GM23338 (cell line): ENCODE measurements around the gene POU5F1. TPM values are rescaled to one million over a fixed set of nuclear protein-coding genes. Genes with fewer than 3 reads are reported as not detected.

Experiments
- ATAC-seq: fragments of 200-7000 bp; cut with Tn5 transposase; 3 replicates; pipeline ENCODE4 v1.9.1; 2020
- DNase-seq: peaks from one replicate; pipeline ENCODE4 v3.0.0-alpha.2; 2015; ENCODE audit warnings: low spot score
- H2AFZ ChIP-seq: fragments of 200-600 bp; sonication (generic); 2 replicates; pipeline ENCODE4 v1.8.0; 2016; ENCODE audit warnings: antibody characterized with exemption, mild to moderate bottlenecking, moderate library complexity
- H3F3A ChIP-seq: fragments of 200-600 bp; sonication (generic); replicated peaks from 2 replicates; pipeline ENCODE4 v1.8.0; 2017; ENCODE audit warnings: antibody characterized with exemption, mixed run types, low read depth
- H3K27ac ChIP-seq: fragments of 200-600 bp; sonication (generic); 2 replicates; pipeline ENCODE4 v1.6.1; 2016; ENCODE audit warnings: low read depth
- H3K27me3 ChIP-seq: fragments of 200-600 bp; sonication (generic); 2 replicates; pipeline ENCODE4 v1.8.0; 2016; ENCODE audit warnings: mild to moderate bottlenecking, mixed run types, moderate library complexity; ENCODE audit not compliant: insufficient read depth
- H3K36me3 ChIP-seq: fragments of 200-600 bp; sonication (generic); 2 replicates; pipeline ENCODE4 v1.8.0; 2016; ENCODE audit warnings: mild to moderate bottlenecking; ENCODE audit not compliant: insufficient read depth
- H3K4me1 ChIP-seq: fragments of 200-600 bp; sonication (generic); 2 replicates; pipeline ENCODE4 v1.8.0; 2016; ENCODE audit warnings: mild to moderate bottlenecking, moderate library complexity; ENCODE audit not compliant: insufficient read depth
- H3K4me2 ChIP-seq: fragments of 200-600 bp; sonication (generic); 2 replicates; pipeline ENCODE4 v1.7.1; 2017; ENCODE audit warnings: mixed run types
- H3K4me3 ChIP-seq: fragments of 200-600 bp; sonication (generic); 2 replicates; pipeline ENCODE4 v1.6.1; 2016; ENCODE audit warnings: mixed run types
- H3K79me2 ChIP-seq: fragments of 200-600 bp; sonication (generic); replicated peaks from 2 replicates; pipeline ENCODE4 v1.8.0; 2017; ENCODE audit warnings: mild to moderate bottlenecking; ENCODE audit not compliant: insufficient read depth
- H3K9me2 ChIP-seq: fragments of 200-600 bp; sonication (generic); 2 replicates; pipeline ENCODE4 v1.8.0; 2017; ENCODE audit not compliant: insufficient read depth
- H4K20me1 ChIP-seq: fragments of 200-600 bp; sonication (generic); replicated peaks from 2 replicates; pipeline ENCODE4 v1.8.0; 2017; ENCODE audit warnings: mild to moderate bottlenecking; ENCODE audit not compliant: insufficient read depth
- H3K27ac Mint-ChIP-seq: 2 replicates; pipeline ENCODE4 v1.8.0; 2020; ENCODE audit warnings: inconsistent platforms, mild to moderate bottlenecking, moderate library complexity, mixed read lengths
- H3K27me3 Mint-ChIP-seq: 3 replicates; pipeline ENCODE4 v1.8.0; 2022; ENCODE audit warnings: low read depth, mild to moderate bottlenecking, moderate library complexity, mixed read lengths, inconsistent platforms; ENCODE audit not compliant: insufficient read depth, poor library complexity
- H3K36me3 Mint-ChIP-seq: 3 replicates; pipeline ENCODE4 v1.8.0; 2021; ENCODE audit warnings: low read depth, mild to moderate bottlenecking, inconsistent platforms, moderate library complexity, mixed read lengths
- H3K4me1 Mint-ChIP-seq: 3 replicates; pipeline ENCODE4 v1.8.0; 2020; ENCODE audit warnings: mild to moderate bottlenecking, inconsistent platforms, mixed read lengths
- H3K4me3 Mint-ChIP-seq: 3 replicates; pipeline ENCODE4 v1.8.0; 2021; ENCODE audit warnings: moderate library complexity, mild to moderate bottlenecking, inconsistent platforms, mixed read lengths
- H3K9me3 Mint-ChIP-seq: 3 replicates; pipeline ENCODE4 v1.8.0; 2020; ENCODE audit warnings: moderate library complexity, mild to moderate bottlenecking, inconsistent platforms, mixed read lengths
- CREB1 ChIP-seq: fragments of 250-450 bp; sonication (Bioruptor Pico); IDR thresholded peaks from 2 replicates; pipeline ENCODE4 v1.5.0; 2020; ENCODE audit warnings: low read depth, mild to moderate bottlenecking, moderate library complexity
- CTCF ChIP-seq, 2 experiments: fragments of 200-600 bp in 1 of 2; sonication (generic) in 1 of 2; conservative IDR thresholded peaks; 2 replicates each; pipeline versions ENCODE4 v1.5.1 to v1.6.1; 2016 to 2017; ENCODE audit warnings: antibody characterized with exemption in 2 of 2, low read depth in 2 of 2, mild to moderate bottlenecking in 2 of 2, moderate library complexity in 1 of 2
- ETS1 ChIP-seq: IDR thresholded peaks from 2 replicates; pipeline ENCODE4 v1.6.1; 2016; ENCODE audit warnings: antibody characterized with exemption
- EZH2phosphoT487 ChIP-seq: fragments of 200-600 bp; sonication (generic); IDR thresholded peaks from one replicate; pipeline ENCODE4 v1.8.1; 2018; ENCODE audit warnings: antibody characterized with exemption; ENCODE audit not compliant: unreplicated experiment
- NANOG ChIP-seq: IDR thresholded peaks from 2 replicates; pipeline ENCODE4 v1.6.1; 2016; ENCODE audit warnings: antibody characterized with exemption, borderline replicate concordance
- POLR2AphosphoS5 ChIP-seq: IDR thresholded peaks from 2 replicates; pipeline ENCODE4 v1.6.1; 2016; ENCODE audit warnings: antibody characterized with exemption, low read depth
- STAT1 ChIP-seq: IDR thresholded peaks from one replicate; pipeline ENCODE4 v1.6.1; 2016; ENCODE audit warnings: antibody characterized with exemption; ENCODE audit not compliant: unreplicated experiment
- ZNF114 ChIP-seq: fragments of 250-450 bp; sonication (Bioruptor Pico); IDR thresholded peaks from 2 replicates; pipeline ENCODE4 v1.5.0; 2020; ENCODE audit warnings: mild to moderate bottlenecking, moderate library complexity
- ZNF331 ChIP-seq: fragments of 250-450 bp; sonication (Bioruptor Pico); IDR thresholded peaks from 2 replicates; pipeline ENCODE4 v1.5.0; 2020; ENCODE audit warnings: low read depth, mild to moderate bottlenecking, moderate library complexity
- ZNF462 ChIP-seq: fragments of 250-450 bp; sonication (Bioruptor Pico); IDR thresholded peaks from 2 replicates; pipeline ENCODE4 v1.5.0; 2020; ENCODE audit warnings: mild to moderate bottlenecking, moderate library complexity
- polyA plus RNA-seq: library from polyadenylated mRNA; unstranded; fragments of >200 nt; fragmentation: Nextera tagmentation; extraction: Ambion mirVana; gene quantifications from 2 replicates; pipeline ENCODE4 v1.2.1, GENCODE V29; 2016
- total RNA-seq: library from RNA; depleted of rRNA; stranded (reverse); fragments of >200 nt; shearing (Covaris generic); gene quantifications from 2 replicates; pipeline ENCODE4 v1.2.3, GENCODE V29; 2014

POU5F1 gene
- total and polyA plus RNA-seq, 2 experiments from 2014 or later: 1,839 to 3,419 TPM

GRCh38 chr6:31175971-31176370 lies 5.5 kb upstream of the POU5F1 start (continued):
- TF ChIP-seq ETS1 (no peak), CTCF (conservative IDR thresholded peaks at IDR 0.05; ENCODE audit: low read depth in 2 of 2) (no peak)

GRCh38 chr6:31174378-31174777 lies 3.9 kb upstream of the POU5F1 start:
- Mint-ChIP-seq H3K4me1 (peaks cover 59% of the 10 kb centered on the region), H3K4me3 (peak overlapping the region; percentile 86; the same call in 2 of the 3 replicates), H3K9me3 (no peaks in the 10 kb centered on the region; the same call in 2 of the 3 replicates), H3K36me3 (peaks cover 12% of the 10 kb centered on the region), H3K27ac (peak overlapping the region; percentile 97), H3K27me3 (peaks cover 38% of the 10 kb centered on the region)
- no peak overlapping the region for H2AFZ ChIP-seq
- no peak for DNase-seq
- peaks cover 41% of the 10 kb centered on the region for H3K4me1 ChIP-seq
- H3K4me3 ChIP-seq: no peak overlapping the region
- peak overlapping the region; percentile 100 for H3K27ac ChIP-seq
- H3K9me2 ChIP-seq: no peaks in the 10 kb centered on the region
- no peaks in the 10 kb centered on the region for H3K36me3 ChIP-seq
- no peak for ATAC-seq
- H3F3A ChIP-seq: peaks cover 17% of the 10 kb centered on the region
- no peaks in the 10 kb centered on the region for H3K27me3 ChIP-seq
- peak overlapping the region; percentile 88 for H3K4me2 ChIP-seq
- peaks cover 9% of the 10 kb centered on the region for H4K20me1 ChIP-seq
- peaks cover 37% of the 10 kb centered on the region for H3K79me2 ChIP-seq
- TF ChIP-seq ZNF462 (CRISPR knock-in tag): no peak
- no peak for TF ChIP-seq CTCF (conservative IDR thresholded peaks at IDR 0.05; ENCODE audit: low read depth in 2 of 2)
- TF ChIP-seq ZNF114 (CRISPR knock-in tag): no peak
- no peak for TF ChIP-seq EZH2phosphoT487
- TF ChIP-seq CREB1 (CRISPR knock-in tag): no peak
- TF ChIP-seq STAT1: no peak
- TF ChIP-seq POLR2AphosphoS5: no peak
- no peak for TF ChIP-seq ZNF331 (CRISPR knock-in tag)
- no peak for TF ChIP-seq NANOG
